HG03342 (cell line): ENCODE measurements around the gene FANCC.
"Not testable (repeated sequence)": the region's sequence is repeated elsewhere in the genome, so short reads cannot be mapped to it uniquely, and the experiment has no call there.

ENCODE experiments used
- ATAC-seq: cut with Tn5 transposase; IDR thresholded peaks from one replicate; pipeline ENCODE4 v1.9.1; 2021; ENCODE audit warnings: mild to moderate bottlenecking, moderate library complexity; ENCODE audit not compliant: unreplicated experiment

FANCC gene

DNA sequence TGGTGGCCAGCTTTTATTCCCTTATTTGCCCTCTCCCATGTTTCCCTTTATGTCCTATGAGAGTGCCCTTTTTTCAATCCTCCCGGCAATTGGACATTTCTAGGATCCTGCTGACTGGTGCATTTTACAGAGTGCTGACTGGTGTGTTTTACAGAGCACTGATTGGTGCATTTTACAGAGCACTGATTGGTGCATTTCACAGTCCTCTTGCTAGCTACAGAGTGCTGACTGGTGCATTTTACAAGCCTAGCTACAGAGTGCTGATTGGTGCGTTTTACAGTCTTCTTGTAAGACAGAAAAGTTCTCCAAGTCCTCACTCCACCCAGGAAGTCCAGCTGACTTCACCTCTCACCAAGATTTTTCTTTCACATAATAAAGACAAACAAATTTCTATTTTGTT lies 15.4 kb upstream of the FANCC start:
- no peak for ATAC-seq

DNA sequence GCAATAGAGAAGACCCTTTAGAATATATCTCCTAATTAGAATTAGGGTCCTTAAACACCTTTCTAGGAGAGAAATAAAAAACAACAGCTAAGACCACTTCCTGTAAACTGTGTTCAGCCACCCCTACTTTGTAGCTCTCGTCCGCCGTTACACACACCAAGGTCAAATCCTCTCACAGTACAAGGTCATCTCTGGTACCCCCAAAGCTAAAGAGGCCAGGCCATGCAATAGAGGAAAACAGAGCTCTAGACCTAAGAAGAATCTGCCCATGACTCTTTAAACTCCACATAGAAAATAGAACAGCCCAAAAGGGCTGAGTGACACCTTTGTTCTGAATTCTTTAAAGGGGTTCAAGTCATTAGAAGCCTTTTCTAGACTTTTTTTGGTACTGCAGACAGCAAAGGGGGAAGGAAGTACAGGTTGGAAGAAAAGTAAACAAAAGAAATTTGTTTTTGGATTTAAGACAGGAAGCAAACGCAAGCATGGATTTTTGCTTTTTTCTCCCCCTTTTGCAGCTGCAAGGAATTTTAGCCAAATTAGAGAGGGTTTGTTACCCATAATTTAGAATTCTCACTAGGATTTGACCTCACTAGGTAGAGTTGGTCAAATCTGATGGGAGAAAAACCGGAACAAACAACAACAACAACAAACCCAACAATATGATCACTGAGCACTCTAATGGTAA lies 13.4 kb upstream of the FANCC start:
- no peak for ATAC-seq

DNA sequence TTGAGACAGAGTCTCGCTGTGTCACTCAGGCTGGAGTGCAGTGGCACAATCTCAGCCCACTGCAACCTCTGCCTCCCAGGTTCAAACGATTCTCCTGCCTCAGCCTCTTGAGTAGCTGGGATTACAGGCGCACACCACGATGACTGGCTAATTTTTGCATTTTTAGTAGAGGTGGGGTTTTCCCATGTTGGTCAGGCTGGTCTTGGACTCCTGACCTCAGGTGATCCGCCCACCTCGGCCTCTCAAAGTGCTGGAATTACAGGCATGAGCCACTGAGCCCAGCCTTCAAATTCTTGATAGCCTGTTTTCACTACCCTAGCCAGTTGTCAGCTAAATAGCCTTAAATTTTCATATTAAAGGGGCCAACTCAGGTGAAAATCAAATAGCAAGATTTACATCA lies 11.6 kb upstream of the FANCC start:
- not testable (repeated sequence) for ATAC-seq

DNA sequence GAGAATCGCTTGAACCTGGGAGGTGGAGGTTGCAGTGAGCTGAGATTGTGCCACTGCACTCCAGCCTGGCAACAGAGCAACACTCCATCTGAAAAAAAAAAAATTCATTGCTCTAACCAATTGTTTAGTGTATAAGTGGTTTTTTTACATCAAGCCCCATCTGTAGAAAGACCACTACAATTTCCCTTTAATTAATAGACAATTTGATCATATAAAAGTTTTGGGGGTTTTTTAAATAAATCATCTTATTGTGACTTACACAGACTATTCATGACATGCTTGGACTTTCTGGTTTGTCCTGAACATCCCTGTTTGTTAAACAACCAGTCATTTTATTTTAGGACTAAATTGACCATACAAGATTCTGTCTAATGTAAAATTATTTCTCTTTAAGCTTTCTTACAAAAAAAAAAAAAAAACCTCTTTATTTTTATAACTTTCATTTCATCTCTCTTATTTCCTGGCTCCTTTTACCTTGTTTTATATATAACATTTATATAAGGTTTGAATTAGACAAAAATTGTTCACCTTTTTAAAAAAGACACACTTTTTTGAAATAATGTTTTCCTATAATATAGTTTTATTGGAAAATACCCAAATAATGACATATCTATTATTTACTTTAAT lies 9.8 kb upstream of the FANCC start:
- ATAC-seq, result no peak

DNA sequence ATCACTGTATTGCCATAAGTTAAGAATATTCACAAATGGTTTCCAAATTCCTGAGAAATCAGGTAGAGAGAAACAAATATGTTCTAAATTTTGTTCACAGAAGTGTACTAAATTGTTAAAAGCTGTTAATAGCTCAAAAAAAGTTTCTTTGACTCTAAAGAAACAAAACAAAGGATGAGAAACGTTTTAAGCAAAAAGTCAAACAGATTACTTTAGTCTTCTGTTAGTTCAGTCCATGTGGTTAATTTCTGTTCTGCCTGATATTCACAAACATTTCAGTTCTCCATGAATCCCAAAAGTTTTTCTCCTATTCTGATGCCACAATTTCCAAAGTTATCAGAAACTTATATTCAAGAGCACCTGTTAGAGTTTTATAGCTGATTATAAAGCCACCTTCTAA lies 7.7 kb upstream of the FANCC start:
- no peak for ATAC-seq

DNA sequence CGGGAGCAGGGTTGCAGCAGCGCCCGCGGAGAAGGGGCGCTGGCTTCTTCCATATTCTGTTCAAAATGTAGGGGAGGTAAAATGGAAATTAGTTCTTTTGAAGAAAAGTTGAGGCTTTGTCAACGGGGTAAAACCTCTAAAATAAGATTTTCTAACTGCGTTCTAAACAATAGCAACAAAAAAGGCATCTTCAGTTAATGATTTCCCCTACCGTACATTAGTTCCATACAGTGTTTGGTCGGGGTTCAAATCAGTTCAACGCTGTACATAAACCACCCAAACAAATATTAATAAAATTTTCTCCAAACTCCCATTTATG lies 343 bp upstream of the FANCC start:
- no peak for ATAC-seq

DNA sequence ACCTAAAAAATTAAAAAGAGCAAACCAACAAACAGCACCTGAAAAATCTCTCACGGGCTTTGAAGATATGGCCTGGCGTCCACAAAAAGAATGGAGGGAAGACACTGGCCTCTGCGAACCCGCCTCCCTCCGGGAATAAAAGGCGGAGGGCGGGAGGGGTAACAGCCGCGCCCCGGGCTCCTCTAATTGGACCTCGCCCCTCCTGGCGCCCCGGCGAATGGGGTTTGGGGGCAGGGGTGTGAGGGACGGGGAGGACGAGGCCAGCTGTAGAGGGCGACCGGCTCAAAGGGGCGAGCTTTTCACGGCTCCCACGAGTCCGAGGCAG lies 753 bp downstream of the FANCC start:
- ATAC-seq, result peak; percentile 41

DNA sequence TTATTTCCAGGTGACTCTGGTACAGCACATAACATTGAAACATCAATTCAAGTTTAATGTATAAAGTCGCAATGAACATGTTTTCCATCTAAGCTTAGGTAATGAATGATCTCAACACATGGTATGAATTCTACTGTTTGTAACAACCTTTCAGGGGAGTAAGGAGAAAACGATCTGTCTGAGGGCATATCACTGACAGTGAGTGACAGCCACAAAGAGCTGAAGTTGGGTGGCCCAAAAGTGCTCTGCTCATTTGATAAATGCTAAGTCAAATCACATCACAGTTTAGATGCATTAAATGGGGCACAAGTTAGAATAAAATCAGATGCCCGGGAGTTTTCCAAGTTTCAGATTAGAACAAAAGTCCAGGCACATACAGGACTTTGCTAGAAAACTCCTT lies 1.2 kb downstream of the FANCC start:
- ATAC-seq, result no peak

DNA sequence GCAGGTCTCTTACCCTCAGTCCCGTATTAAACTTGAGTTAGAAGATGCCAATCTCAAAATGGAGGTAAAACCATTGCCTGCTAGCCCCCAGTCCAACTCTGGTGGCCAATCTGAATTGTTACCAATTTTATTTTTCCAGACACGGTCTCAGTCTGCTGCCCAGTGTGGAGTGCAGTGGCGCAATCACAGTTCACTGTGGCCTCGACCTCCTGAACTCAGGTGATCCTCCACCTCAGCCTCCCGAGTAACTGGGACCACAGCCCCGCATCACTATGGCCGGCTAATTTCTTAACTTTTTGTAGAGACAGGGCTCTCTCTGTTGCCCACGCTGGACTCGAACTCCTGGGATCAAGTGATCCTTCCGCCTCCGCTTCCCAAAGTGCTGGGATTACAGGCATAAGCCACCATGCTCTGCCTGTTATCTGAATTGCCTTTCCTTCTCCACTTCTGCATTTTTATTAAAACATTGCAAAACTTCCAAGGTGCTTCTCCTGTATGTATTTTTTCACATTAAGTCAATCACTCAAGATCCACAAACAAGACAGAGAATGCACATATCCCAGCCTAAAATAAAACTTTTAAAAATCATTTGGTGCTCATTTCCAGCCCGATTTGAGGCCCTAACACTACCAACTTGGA lies 2.3 kb downstream of the FANCC start:
- ATAC-seq, result no peak

DNA sequence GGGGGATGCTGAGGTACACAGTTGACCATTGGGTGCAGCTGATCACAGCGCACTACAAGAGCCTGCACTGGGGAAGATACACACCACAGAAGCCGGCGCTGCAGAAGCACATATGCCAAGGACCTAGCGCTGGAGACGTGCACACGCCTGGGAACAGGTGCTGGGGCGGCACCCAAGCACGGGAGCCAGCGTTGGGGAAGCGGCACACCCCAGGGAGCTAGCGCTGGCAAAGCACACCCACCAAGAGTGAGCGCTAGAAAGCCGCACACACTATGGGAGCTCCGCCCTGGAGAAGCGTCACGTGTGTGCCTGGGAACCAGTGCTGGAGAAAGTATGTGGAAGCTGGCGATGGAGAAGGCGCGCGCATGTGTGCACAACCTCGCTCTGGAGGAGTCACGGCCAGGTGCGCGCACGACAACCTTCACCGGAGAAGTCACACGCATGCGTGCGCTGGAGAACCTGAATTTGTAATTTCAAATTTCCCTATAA lies 4.5 kb downstream of the FANCC start:
- ATAC-seq, result no peak

DNA sequence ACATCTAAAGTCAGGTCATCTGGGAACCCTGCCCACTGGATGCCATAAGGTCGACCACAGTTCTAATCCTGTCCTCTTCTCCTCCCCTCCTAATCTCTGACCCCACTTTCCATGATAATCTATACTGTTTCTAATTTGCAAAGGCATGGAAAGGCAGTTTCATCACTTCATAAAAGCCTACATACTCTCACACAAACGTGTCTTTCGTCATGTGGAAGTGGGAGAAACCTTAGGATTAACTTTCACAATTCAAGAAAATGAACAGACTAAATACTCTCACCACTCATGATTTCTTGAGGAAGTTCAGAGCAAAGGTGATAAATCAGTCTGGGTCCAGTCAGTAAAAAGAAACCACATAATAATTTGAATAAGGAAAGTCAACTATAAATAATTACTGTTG lies 5.5 kb downstream of the FANCC start:
- ATAC-seq, result no peak

DNA sequence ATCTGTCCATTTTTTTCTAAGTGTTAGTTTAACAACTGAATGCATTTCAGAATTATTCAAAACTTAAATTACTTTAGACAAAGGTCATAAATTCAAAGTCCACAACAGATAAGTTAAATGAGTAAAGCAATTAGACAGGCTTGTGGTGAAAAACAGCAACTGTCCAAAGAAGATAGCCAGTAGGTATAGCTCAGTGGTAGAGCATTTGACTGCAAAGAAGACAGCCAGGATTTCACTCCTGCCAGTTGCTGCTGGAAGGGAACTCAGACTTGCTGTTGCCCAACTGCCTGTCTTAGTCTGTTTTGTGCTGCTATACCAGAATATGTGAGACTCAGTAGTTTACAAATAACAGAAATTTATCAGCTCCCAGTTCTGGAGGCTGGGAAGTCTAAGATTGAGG lies 10.0 kb downstream of the FANCC start:
- ATAC-seq, result no peak

DNA sequence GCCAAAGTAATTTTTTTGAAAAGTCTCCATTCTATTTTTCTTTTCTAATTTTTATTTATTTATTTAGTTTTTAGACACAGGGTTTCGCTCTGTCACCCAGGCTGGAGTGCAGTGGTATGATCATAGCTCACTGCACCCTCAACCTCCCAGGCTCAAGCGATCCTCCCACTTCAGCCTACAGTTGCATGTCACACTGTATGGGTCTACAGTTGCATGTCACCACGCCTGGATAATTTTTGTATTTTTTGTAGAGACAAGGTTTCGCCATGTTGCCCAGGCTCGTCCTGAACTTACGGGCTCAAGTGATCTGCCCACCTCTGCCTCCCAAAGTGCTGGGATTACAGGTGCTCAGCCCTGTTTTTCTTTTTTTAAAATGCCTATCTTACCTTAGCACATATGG lies 10.7 kb downstream of the FANCC start:
- ATAC-seq, result no peak

DNA sequence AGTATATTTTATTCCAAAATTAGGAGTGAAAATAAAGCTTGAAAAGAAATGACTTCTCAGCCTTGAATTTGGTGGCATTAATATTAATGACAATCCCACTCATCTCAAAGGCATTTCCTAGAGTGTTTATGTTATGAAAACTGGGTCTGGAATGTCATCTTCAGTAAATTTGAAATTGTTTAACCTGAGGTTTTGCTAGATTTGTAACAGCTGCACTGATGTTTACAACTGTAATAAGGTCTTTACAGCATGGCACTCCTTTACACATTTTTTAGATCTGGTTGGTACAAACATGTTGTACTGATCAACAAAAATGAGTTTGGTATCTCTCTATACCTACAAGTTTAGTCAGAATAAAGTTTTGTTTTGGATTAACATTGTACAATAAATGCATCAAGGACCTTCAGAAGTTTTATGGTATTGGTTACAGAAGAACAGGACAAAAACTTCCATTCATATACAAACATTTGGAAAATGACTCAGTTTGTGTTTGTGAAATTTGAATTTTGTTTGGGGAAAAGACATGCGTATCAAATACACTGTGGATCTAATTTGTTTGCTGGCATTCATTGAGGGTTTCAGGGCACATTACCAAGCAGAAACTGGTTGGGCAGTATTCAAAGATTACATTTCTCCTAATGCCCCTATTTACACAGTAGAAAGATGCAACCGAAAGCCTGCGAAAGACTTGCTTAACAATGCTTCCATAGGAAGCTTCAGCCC lies 11.6 kb downstream of the FANCC start:
- no peak for ATAC-seq

DNA sequence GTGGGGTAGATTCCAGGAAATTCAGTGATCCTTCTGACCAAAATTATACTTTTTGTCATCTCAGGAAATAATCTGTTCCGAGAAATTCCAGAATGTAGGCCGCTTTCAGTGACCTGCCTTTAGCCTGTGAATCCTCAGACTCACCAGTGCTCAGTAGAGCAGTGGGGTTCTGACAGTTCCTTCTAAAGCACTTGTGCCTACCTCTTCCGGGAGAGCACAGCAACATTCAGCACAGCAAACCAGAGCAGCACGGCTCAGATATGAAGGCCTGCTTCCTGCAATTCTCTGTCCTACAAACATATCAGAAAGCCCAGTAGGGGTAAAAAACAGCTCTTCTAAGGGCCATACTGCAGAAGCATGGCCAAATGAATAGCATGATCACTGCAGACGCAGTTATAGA lies 15.0 kb downstream of the FANCC start:
- ATAC-seq, result no peak

DNA sequence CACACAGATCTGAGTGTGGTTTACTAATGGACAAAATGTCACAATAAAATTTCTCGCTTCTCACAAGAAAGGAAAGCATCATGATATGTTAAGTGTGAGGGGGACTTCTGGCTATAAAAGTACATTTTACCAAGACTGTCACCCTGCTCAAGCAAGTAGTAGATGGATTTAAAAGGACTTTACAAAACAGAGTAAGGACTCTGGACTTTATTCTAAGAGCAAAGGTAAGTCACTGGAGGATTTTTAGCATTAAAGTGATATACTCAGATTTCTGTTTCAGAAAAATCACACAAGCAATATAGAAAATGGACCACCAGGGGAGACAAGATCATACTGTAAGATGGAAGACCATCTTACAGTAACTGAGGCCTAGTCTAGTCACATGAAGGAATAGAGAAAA lies 19.7 kb downstream of the FANCC start:
- no peak for ATAC-seq

DNA sequence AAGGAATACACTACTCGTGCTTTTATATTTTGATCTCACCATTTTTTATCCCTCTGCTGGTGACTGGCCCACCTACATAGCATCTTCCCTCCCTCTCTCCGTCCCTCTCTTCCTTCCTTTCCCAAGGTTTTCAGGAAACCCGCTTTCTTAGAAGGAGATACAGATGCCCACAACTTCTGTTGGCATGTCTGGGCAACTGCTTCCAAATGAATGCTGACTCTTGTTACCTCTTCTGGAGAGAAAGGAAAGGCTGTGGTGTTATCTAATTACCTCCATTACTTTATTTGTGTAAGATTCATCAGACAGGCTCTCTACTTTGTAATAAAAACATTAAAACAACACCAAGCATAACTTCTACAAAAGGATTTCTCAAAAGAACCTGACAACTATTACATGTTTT lies 20.2 kb downstream of the FANCC start:
- no peak for ATAC-seq

DNA sequence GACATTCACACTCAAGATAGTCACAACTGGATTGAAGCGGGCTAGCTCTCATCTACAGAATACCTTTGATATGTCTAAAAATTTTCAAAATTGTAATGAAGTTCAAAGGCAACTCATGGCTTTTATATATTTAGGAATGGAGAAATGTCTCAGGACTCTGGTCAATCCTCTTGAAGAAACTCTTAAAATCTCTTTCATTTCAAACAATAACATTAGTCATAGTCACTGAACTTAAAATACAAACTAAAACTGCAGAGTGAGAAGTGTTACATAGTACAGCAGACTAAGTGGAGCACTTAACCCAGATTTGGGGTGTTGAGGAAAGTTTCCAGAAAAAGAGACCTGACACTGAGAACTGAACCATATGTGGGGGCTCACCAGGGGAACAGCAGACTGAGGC lies 20.7 kb downstream of the FANCC start:
- ATAC-seq, result no peak

DNA sequence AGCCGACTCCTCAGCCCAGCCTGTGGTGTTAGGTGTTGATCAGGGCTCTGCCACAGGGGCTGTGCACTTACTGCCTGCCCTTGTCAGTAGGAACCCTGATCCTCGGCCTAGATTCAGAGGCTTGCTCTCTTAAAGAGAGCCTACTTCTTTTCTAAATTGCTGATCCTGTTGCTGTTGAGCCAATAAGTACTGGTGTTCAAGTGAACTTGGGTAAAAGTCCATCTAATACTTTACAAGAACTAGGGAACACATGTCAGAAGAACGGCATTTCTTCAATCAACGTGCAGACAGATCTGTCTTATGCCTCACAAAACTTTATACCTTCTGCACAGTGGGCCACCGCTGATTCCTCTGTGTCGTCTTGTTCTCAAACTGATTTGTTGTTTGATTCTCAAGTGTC lies 24.2 kb downstream of the FANCC start:
- not testable (repeated sequence) for ATAC-seq

DNA sequence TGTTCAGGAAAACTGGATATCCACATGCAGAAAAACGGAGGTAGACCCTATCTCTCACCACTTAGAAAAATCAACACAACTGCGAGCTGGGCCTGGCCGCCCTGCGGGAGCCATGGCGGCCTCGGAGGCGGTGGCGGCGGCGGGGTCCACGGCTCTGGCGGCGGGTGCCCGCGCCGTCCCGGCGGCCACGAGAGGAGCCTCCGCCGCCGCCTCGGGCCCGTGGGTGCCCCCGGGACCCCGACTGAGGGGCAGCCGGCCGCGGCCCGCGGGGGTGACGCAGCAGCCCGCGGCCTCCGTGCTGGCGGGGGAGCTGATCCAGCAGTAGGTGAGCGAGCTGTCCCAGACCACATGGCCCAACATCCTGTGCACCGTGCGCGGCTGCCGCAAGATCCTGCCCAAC lies 25.3 kb downstream of the FANCC start:
- no peak for ATAC-seq

DNA sequence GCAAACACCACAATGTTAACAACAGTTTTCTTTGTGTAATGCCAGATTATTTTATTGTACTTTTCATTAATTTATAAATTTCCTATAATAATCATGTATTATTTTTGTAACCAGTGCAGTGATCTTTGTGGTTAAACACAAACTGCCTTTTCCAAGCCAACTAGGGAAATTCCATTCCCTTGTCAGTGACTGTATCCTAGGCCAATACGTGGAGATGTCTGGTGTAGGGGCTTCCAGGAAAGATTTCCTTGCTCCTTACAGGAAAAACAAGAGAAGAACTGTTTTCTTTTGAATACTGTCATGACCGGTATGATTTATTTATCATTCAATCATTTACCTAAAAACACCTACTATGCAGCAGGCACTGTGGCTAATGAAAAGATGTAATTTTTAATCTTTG lies 31.4 kb downstream of the FANCC start:
- no peak for ATAC-seq

DNA sequence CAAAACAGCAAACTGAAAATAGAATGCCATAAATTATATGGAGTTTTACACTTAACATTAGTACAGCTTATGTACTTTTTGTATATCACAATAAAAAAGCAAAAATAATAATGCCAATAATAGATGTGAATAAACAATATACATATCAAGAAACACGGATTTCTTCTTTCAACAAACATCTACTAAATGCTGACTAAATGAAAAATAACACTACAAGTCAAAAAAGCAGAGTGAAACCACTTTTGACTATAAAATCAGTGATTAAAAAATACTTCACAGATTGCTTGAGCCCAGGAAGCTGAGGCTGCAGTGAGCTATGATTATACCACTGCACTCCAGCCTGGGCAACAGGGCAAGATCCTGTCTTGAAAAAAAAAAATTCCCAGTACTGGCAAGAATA lies 32.2 kb downstream of the FANCC start:
- ATAC-seq, result no peak
